Activated T-helper 1 cell treated with anti-CD3 and anti-CD28 coated beads, Interleukin-2, amount 50 U/mL, for 16 hours (primary cell): ENCODE data around the gene CCDC6.
"Not testable (repeated sequence)": the region's sequence is repeated elsewhere in the genome, so short reads cannot be mapped to it uniquely, and the experiment has no call there.

Experiments used
- DNase-seq, 2 donors: peaks; one replicate each; pipeline ENCODE4 v3.0.0-alpha.2; 2020; ENCODE audit warnings: low read depth in 1 of 2, low spot score in 1 of 2

Gene CCDC6

DNA sequence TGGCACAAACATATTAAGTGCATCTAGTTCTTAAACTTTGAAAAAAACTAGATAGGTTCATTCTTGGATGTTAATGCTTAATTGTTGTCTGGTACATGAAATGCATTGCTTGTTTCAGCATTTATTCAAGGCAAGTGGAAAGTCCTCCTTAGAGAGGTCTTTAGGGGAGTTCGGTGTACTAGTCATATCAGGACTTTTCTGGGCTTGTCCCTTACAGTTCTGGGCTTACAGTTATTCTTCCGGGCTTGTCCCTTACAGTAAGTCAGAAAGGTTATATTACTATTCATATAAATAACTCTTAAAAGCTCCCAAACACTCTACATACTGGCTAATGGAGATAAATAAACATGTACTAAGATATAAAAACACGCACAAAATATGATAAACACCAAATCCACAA is 91.5 kb downstream of the CCDC6 start:
- DNase-seq = no peak

DNA sequence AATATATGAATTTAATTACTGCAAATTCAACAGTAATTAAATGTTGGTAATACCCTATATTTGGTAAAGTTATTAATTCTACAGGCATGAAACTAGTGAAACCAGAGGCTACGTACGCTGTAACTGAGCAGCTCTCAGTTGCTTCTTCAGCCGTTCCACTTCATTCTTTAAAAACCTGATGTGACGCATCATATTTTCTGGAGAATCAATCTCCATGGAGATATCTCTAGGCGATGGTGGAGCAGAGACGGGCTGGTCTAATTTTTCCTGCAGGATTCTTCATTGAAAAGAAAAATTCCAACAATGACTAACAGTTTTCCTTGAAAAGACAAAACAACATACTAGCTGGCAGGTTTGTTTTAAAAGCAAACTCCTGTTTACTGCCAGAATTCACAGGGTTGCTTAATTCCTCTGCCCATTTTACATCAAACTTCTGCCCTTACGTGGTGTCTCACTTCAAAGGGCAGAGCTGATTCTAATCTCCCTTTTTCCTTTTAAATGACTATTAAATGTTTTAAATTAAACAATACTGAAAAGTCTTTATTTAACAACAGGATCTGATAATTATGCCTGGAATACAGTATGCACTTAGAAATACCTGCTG is 93.7 kb downstream of the CCDC6 start:
- no peak for DNase-seq

DNA sequence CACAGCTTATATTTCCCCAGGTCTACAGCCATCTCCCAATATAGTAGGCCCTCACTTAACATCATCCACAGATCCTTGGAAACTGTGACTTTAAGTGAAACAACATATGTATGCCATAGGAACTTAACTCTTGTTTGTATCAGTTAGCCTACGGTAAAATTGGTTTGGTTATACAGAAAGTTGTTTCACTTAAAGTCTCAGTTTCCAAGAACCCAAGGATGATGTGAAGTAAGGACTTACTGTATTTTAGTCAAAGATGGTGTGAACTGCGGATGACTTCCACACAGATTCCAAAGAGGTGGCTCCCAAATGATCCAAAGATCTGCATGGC is 96.7 kb downstream of the CCDC6 start:
- no peak for DNase-seq

DNA sequence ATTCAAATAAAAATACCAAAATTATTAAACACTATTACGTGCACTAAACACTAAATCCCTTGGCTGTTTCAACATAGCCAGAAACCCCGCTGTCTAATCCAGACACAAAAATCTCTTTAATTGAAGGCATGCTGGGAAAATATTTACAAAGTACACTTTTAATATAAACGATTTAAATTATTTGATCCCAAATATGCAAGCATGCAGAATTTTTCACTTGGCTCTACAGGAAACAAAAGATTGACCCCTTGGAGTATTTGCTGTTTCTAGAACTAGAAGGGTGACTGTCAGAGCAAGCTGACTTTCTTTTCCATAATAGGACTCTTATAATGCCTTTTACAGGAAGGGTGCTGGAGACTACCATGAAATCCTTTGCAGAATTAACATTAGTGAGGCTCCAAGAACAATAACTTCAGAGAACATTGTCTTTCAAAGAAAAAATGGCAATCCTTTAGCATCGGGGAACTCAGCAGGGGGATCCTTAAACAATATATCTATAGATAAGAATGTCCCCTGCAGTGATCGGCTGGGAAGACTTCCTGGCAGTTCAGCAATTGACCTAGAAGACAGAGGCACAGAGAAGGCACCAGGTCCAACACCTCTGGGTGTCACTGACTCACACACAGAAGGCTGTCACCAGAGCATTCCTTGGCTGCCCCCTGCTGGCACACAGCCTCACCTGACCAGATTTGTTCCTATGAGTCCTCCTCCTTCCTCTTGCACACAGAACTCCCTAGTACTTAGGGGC is 97.3 kb downstream of the CCDC6 start:
- peak; percentile 14 to 39 for DNase-seq

DNA sequence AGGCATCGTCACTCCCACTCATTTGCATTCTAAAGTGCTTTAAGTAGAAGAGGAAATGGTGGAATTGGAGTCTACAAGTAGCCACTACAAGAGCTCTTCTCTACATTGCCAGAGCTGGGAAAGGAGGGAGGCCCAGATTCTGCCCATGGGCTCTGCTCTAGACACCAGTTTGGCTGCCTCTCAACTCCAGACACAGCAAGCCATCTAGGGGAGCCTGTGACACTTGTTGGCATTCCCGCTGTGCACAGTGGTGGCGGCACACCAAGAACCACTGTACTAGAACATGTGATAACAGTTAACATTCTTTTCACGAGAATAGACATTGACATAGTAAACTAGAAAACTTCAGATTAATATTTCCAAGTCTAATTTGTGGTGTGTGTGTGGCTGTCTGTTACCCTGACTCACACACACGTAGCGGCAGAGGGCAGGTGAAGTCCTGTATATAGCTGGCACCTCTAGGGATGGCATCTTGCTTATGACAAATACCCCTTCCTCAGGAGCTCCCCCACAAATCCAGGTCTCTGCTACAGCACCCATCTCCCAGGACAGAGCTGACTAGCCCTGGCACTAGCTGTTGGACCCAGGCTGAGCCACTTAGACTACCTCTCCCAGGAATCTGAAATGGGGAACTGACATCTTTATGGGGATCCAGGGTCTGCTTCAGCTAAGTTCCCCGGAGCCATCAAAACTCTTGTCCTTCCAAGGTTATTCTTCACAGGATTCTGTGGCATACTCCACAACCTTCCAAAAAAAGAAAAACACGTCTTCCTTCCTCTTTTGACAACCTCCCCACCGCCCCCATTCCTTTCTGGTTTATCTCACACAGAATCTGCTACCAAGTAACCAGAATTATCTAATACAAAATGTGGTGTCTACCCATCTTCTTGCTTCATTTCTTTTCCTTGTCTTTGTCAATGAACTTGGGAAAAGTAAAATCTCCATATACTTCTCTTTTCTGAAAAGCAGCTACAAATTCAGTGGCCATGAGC is 98.4 kb downstream of the CCDC6 start:
- DNase-seq = no peak

DNA sequence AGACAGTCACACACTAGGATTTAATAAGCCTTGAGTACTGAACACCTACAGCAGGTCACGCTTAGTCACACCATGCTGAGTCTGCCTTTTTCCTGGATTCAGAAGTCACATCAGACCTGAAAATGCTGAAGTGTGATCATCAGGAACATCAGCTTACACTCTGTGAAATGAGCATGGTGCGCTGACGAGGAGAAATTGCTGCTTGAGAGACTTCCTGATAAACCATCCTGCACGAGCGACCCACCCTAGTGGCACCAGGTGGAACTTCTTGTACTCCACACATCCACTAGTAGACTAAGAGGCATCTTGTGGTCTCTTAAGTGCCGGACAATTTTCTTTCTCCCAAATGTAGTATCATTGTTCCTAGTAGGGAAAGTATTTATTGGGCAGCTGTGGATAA is 101.3 kb downstream of the CCDC6 start:
- no peak for DNase-seq

DNA sequence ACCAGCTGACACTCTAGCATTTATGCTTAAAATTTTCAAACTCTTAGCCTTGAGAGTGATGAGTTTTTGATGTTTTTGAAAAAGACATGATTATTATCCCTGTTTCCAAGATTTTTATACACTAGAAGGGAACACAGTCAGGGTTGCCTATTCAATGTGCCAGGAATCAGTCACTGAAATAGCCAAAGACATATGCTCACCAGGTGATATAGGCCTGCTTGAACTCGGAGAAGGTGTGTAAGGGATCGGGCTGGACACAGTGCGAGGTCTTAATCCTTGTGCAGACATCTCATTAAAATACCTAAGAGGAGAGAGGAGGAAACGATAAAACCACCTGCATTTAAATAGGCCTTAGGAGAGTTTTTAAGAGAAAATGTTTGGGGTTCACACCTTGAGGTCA is 102.1 kb downstream of the CCDC6 start:
- no peak for DNase-seq

DNA sequence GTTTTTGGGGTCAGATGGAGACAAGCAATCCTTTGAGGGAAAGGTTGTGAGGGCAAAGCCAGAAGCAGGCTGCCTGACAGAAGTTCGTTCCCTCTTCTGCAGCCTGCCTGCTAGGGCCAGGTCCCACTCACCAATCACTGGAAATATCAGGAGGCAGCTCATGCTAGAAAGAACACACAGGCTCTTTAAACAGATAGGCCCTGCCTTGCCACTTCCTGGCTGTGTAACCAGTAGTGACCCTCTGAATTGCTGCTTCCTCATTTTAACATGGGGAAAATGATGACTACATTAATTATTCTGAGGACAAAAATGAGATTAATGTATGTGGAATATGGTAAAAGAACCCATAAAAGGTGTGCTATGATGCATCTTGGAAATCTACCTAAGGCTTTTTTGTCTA is 102.6 kb downstream of the CCDC6 start:
- no peak for DNase-seq

DNA sequence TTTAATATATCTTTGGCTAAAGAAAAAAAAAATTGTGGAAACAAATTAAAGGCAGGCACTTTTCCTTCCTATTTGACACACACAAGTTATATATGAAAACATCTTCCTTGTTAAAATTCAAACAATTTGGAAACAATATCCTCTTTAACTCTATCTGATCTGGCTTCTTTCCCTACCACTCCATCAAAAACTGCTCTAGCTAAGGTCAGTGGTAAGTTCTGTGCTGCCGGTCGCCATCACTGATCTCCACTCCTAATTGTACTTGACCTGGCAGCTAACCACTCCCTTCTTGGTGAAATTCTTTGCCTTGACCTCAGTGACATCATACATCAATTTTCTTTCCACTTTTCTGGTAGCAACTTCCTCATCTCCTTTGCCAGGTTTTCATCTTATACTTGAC is 105.2 kb downstream of the CCDC6 start:
- DNase-seq = no peak

DNA sequence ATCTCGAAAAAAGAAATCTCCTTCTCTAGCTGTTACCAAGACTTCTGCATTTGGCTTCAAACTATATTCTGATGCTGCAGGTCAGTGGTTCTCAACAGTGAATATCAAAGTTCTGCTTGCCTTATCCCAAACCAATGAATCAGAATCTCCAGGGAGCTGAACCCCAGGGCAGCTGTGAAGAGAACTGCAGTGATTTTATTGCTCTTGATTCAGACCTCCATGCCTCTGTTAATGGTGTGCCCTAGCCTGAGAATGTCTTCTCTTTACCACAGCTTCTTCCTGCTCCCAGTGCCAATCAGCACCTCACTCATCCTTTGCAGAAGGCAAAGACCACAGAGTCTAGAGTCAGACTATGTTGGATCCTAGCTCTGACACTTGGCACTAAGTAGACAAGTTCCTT is 106.9 kb downstream of the CCDC6 start:
- no peak for DNase-seq

DNA sequence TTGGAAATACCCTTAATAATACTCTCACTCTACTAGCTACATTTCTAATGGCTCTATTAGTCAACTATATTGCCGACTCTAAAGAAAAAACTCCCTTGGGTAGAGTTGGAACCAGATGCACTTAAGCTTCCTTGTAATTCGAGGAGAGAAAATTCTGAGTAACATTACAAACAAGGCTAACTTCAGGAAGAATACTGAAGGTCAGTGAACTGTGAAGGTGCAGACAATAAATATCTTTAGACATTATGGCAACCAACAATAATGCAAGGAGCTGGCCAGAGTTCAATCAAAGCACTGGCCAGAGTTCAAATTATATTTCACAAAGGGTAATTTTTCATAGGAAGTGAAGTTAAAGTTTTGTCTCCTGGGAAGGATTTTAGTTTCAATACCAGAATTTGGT is 112.4 kb downstream of the CCDC6 start:
- no peak for DNase-seq

DNA sequence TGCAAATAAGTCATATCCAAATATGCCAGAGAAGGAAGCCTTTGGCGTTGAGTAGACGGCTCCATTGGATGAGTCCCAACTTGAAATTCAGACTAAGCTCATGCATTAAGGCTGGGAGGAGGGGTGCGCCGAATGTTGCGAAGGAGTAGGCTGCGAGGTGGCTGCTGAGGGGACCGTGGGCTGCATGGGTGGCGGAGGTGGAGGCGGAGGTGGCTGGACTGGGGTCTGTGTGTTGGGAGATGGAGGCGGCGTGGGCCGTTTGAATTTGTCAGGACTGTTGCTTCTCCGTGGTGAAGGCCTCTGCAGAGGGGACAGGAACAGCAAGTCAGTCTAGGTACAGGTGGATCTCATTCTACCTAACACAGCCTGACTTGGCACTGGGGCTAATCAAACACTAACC is 113.5 kb downstream of the CCDC6 start:
- DNase-seq = no peak

DNA sequence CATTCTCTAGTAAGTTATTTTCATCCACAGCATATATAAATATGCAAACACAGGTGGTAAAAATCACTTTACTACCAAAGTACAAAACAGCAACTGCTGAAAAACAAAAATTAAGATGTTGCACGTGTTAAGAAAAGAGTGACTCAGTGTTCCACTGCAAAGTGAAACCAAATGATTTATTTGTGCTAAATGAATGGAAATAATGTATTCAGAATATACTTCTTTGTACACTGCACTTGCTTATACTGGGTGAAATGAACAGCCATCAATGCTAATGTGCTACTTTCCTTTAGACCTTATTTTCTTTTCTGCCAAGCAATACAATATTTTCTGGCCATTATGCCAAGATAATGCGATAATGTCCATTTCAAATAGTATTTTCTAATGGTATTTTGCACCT is 114.8 kb downstream of the CCDC6 start:
- no peak for DNase-seq

DNA sequence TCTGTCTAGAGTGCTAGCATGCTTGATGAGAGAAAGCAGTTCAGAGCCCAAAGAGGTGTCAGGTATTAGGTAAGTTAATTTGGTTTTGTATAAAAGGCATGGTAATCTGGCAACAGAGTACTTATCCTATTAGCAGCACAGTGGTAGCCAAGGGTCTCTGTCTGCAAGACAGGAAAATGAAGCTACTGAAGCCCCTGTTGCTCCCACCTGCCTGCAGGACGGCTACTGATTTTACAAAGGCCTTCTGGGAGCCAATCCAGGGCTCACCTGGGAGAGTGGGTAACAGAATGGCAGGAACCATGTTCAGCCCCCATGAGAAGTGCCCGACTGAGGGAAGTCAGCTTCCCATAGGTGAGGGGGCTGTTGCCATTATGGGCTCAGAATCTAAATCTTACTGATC is 116.3 kb downstream of the CCDC6 start:
- not testable (repeated sequence) for DNase-seq

DNA sequence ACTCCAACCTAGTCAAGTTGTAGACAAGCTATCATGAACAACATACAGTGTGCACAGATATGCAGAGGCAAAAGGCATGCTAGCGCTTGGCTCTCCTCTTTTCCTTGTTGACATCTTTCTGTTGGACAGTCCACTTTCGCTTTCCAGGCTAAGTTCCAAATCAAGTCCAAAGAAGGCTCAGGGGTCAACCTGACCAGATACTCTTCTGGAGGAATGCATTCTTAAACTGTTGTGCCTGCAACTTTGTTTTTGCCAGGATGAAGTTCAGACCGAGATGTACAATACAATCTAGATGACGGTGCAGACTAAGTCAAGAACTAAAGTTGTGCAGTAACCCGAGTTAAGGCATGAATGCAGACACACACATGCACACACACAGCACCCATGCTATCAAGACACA is 117.4 kb downstream of the CCDC6 start:
- not testable (repeated sequence) for DNase-seq

DNA sequence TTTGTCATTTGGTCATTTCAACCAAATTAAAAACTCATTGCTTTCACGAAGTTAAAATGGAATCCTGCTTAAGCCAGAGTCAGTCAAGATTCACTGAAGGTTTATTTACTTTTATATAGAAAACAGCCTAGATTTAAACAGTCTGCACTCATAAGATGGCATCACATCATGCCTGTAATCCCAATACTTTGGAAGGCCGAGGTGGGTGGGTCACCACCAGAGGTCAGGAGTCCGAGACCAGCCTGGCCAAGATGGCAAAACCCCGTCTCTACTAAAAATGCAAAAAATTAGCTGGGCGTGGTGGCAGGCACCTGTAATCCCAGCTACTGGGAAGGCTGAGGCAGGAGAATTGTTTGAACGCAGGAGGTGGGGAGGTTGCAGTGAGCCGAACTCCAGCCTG is 119.3 kb downstream of the CCDC6 start:
- DNase-seq = not testable (repeated sequence)

DNA sequence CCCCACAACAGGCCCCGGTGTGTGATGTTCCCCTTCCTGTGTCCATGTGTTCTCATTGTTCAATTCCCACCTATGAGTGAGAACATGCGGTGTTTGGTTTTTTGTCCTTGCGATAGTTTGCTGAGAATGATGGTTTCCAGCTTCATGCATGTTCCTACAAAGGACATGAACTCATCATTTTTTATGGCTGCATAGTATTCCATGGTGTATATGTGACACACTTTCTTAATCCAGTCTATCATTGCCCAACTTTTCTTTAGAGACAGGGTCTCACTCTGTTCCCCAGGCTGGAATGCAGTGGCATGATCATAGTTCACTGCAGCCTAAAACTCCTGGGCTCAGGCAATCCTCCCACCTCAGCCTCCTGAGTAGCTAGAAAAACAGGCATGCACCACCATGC is 120.9 kb downstream of the CCDC6 start:
- DNase-seq = not testable (repeated sequence)

DNA sequence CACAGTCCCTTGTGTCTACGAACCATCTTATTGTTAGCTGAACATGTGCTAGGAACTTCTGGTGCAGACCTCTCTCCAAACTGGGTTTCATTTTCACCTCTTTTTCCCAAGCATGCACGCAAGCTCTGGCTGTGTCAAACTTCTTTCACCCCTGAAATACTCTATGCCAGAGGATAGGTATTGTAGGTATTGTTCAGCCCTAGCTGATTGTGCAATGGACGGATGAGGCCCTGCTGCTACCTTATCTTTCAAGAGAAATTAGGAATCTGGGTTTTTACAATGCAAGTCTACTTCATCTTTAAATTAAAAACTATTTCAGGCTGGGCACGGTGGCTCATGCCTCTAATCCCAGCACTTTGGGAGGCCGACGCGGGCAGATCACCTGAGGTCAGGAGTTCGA is 124.8 kb downstream of the CCDC6 start:
- no peak for DNase-seq

DNA sequence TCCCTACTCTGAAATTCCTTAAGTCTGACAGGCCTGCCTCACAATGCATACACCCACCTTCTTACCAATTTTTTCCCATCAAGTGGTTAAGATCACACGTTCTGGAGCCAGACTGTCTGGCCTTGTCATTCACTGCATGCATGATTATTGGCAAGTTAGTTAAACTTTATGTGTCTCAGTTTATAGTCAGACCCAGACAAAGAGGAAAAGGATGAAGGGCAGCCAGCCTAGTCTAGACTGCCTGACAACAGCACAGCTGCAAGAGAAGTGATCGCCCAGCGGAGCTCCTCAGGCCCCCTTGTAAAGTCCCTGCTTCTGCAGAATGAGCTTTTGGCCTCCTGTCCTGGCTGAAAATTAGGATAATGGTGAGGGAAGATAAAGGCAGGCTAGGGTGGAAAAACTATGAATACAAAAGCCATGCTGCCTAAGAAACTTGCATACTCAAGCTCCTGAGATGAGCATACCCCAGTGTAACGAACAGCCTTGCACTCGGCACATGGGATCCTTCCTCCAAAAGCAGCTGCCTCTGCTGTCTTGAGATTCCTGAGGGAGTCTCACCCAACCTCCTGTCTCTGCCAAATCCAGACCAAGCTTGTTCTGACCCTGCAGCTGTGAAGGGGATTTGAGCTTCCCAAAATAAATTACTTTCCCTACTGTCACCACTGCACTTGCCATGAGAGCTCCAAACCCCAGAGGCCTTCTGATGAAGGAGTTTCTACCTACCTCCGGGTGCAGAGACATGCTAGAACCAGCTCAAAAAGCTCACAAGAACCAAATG is 126.4 kb downstream of the CCDC6 start:
- DNase-seq = no peak

DNA sequence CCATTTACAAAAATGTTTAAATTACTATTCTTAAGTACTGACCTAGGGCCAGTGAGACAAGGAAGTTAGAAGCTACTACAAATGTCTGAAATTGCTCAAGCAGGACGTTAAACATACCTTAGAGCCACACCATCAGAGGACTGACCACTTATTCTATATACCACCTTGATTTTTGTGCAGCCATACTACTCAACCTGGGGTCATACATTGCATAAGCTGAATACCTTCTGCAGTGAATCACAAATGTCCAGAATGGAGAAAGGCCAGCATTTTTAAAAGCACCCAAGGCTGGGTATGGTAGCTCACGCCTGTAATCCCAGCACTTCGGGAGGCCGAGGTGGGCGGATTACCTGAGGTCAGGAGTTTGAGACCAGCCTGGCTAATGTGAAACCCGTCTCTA is 131.9 kb downstream of the CCDC6 start:
- no peak for DNase-seq

DNA sequence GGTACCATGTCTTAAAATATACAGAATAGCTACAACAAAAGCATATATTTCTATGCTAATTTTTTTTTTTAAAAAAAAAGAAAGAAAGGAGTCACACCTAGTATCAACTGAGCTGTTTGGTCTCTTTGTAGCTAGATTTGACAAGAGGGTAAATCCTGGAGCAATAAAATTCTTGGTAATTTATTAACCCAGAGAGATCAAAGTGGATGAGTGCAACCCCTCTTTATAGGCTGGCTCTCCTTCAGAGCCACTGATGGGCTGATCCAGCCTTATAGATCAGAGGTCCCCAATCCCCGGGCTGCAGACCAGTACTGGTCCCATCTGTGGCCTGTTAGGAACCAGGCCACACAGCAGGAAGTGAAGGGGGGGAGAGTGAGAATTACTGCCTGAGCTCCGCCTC is 133.3 kb downstream of the CCDC6 start:
- DNase-seq = no peak
